GM21447 (cell line): ENCODE measurements around the gene NXPE1.

Source experiments
- ATAC-seq: cut with Tn5 transposase; IDR thresholded peaks from one replicate; pipeline ENCODE4 v1.9.1; 2021; ENCODE audit not compliant: unreplicated experiment

NXPE1 gene

DNA sequence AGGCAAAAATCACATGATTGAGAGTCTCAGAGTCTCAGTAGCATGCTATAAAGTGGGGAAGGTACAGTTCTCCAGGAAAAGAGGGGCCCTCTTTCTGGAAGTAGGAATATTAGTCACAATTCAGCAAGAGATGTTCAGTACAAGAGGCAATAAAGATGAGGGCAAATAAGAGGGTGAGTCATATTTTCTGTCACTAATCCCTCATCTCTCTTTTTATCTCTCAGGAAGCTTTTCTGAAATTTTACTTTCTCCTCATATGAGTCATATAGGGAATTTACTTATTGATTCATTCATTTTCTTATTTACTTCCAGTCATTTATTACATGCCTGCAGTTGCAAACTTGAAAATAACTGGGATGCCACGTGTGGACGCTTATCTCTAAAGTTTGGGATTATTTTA lies 3.4 kb upstream of the NXPE1 start:
- no peak for ATAC-seq

DNA sequence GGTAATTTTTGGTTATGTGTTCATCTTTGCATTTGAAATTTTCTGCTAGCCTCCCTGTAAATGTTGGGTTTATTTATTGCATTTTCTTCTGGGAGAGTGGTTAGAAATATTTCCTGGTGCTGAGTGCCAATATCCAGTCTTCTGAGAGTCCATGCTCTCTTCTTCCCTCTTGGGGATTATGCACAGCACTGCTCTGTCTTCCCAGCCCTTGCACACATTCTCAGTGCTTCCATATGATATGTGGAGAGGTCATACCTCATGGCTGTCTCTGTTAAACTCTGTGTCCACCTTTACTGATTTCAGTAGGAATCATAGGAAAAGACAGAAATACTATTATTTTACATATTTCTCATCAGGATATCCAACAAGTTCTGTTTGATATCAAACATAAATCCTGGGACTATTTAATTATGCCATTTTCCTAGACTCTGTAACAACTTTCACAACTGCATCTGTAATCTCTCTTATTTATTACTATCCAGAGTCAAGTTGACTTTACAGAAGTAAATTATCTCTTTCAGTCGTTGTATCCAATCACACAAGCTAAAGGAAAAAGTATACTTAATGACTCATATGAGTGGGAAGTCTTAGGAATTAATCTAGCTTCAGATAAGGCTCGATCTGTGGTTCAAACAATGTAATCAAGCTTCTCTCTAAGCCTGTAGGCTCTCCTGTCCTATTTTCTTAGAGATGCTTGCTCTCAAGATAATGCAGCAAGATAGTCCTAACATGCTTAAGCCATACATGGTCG lies 2.7 kb upstream of the NXPE1 start:
- no peak for ATAC-seq

DNA sequence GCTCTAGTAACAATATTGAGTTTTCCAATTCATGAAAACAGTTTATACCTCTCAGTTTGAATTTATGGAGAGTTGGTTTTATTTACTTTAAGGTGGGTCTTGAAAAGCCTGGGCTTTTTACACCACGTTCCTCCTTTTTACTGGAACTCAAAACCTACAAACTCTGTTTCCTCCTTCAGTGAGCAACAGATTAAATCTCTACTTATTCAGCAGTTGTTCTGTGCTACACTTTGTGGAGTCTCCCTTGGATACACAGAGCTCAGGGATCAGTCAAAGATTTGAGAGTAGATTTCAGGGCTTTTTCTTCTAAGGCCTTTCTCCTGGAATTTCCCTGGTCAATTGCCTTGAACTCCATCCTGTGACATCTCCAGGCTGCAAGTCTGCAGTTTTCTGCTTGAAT lies 3.5 kb downstream of the NXPE1 start:
- no peak for ATAC-seq

DNA sequence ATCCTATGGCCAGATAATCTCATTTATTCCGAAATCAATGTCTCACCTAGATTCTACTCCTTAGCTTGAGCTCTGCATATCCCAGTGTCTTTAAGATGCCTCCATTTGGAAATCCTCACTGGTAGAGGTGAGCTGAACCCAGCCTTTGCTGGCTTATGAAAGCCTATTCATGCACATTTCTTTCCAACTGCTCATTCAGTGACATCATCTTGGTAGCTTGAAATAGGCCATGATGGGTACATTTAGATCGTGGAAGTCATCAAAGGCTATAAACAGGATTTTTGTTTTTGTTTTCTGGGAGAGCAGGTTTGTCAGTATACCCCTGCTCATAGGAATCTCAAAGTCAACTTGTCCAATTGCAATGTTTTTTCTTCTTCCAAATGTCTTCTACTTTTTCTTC lies 6.0 kb downstream of the NXPE1 start:
- ATAC-seq, result no peak

DNA sequence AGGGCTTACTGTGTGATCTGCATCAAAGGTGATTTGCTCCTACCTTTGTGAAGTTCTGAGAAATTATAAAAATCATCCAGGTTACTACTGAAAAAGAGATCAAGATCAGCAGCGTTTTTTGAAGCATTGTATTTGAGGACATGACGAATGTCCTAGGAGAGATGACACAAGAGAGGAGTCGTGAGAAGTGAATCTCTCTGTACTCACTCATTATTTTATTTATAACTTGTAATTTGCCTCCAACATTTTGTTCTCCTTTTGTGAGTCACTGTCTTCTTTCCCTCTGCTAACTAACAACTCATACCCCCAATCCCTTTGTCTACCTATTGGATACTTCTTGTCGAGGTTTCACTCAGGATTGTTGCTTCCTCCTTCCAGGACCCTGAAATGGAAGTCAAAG lies 8.6 kb downstream of the NXPE1 start:
- ATAC-seq, result no peak

DNA sequence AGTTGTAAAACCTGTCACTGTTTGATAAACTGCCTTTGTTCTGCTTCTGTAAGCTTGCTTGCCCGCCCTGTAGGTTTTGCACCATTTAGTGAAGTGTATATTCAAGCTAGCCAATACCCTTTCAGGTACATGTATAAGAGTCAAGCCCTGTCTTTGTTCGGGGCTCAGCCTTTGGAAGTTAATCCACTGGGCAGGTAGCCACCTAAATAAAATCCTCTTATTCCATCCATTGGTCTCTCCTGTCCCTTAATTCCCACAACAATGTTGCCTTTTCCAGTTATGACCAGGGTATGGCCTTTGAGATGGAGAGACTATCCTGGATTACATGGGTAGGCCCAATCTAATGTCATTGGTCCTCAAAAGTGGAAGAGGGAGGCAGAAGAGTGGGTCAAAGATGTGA lies 34.0 kb downstream of the NXPE1 start:
- ATAC-seq, result no peak

DNA sequence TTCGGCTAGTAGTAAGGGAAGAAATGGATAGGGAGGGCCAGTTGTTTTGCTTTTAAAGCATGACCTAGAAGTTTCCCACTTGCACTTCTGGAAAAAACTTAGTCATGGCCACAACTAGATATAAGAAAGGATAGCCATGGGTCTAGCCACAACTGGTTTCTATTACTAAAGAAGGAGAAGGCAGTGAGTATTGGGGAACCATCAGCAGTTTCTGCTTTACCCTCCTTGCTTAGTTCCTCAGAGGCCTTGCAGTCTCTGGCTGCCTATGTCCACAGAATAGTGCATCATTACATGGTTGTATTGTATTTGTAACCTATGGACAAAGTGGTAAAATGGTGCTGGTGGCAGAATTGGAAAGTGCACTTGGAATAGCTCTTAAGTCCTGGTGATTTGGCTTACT lies 35.6 kb downstream of the NXPE1 start:
- ATAC-seq, result no peak

DNA sequence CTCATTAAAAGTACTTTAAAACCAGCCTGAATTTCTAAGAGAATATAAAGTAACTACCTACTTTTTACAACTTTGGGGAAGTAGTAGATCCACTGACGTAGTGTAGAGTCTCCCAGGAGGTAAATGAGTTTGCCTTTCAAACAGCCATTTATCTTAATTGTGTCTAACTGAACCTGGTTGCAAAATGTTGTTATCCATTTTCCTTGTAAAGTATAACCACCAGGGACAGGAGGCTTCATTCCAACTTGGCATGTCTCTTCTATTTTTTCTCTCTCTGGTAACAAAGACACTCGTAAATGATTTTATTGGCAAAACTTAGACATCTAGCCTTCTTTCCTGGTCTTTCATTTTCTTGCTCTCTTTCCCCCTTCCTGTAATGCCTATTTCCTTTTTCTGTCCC lies 36.9 kb downstream of the NXPE1 start:
- no peak for ATAC-seq

DNA sequence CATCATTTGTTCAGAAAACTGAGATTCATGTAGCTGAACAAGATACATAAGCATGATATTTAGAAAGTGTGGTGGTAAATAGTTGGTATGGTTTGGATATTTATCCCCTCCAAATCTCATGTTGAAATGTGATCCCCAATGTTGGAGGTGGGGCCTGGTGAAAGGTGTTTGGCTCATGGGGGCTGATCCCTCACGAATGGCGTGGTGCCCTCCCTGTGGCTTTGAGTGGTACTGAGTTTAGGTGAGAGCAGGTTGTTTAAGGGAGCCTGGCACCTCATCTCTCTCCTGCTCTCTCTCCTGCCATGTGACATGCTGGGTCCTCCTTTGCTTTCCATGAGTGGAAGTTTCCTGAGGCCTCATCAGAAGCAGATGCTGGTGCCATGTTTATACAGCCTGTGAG lies 48.1 kb downstream of the NXPE1 start:
- ATAC-seq, result no peak

DNA sequence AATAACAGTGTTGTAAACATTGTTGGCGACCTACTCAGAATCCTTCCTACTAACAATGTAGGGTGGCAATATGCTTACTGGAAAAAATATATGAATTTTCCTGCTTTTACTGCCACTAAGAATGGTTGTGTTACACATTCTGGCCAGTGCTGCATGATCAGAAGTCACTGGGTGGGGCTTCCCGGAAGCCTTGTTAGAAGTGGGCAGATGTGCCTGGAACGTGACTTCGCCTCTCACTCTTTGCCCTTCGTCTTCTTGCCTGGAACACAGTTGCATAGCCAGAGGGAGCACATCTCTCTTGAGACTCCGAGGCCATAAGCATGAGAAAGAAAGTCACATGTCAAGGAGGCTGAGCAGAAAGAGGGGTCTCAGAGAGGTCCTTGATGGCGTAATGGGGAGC lies 48.6 kb downstream of the NXPE1 start:
- ATAC-seq, result no peak

DNA sequence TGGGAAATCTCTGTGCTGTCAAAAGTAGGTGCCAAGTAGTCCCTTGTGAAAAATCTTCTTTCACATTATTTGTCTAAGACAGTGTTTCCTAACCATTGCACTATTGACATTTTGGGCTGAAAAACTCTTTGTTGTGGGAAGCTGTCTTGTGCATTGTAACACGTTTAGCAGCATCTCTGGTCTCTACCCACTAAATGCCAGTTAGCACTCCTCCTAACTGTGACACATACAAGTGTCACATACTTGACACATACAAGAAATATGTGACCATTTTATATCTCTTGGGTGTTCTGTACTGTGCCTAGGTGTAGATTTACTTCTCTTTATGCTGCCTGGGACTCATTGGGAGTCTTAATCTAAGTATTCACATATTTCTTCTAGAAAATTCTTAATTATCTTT lies 57.8 kb downstream of the NXPE1 start:
- ATAC-seq, result no peak

DNA sequence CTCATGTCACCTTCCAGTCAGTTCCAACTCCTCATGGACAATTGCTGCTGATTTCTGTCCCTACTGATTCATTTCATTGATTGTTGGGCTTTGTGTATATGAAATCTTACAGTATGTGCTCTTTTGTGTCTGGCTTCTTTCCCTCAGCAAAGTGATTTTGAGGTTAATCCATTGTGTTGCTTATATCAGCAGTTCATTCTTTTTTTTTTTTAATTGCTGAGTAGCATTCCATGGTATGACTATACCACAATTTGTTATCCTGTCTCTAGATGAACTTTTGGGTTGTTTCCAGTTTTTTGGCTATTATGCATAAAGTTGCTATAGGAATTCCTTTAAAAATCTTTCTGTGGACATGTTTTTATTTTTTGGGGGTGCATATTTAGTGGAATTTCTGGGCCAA lies 59.9 kb downstream of the NXPE1 start:
- ATAC-seq, result no peak

DNA sequence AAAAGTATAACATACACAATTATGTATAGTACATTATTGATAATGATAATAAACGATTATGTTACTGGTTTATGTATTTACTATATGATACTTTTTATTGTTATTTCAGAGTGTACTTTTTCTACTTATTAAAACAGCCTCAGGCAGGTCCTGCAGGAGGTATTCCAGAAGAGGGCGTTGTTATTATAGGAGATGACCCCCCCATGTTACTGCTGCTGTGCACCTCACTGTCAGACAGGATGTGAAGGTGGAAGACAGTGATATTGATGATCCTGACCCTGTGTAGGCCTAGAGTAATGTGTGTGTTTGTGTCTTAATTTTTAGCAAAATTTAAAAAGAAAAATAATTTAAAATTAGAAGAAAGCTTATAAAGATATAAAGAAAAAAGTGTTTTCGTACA lies 62.8 kb downstream of the NXPE1 start:
- no peak for ATAC-seq

DNA sequence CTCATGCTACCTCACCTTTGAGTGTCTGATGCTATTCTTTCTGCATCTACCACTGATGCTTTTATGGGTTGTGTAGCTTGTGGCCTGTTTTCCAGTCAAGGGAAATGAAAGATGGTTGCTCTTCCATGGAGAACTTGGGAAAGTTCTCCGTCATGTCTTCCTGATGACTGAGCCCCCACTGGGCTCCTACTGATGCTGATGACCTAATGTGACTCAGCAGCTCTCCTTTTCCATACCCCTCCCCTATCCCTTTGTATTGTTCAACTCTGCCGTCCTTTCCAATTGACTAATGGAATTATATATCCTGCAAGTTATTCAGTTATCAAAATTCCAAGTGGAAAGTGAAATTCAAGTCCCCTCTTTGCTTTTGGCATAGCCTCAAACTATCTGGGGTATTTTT lies 75.8 kb downstream of the NXPE1 start:
- ATAC-seq, result no peak

DNA sequence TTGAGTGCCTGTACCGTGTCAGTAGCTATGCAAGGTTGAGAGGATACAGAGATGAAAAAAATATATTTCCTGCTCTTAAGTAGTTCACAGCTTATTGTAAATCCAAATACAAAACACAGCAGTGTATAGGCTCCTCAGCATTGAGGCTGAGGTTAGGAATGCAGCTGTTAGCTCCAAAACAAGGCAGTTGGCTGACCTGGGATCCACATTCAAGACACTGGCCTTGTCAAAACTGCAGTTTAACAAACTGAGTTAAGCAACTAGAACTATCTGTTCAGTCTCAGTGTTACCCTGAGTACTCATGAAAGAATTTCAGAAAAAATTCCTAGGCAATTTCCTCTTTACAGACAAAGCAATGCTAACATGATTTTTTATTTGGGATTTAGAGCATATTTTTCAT lies 77.6 kb downstream of the NXPE1 start:
- ATAC-seq, result no peak

DNA sequence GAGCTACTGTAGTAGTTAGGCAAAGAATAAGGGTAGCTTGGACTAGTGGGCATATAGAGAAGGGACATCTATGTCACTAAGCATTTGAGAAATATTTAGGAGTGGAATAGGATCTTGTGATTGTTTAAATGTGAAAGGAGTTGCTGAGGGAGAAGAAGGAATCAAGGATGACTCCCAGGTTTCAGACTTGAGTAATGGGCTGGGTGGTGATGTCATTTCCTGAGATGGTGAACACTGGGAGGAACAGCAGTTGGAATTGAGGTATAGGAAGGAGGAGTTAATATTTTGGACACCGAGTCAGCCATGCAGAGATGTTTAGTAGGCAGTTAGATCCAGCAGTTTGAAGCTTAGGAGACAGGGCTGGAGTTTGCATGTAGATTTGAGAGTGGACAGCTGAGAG lies 80.3 kb downstream of the NXPE1 start:
- ATAC-seq, result no peak

DNA sequence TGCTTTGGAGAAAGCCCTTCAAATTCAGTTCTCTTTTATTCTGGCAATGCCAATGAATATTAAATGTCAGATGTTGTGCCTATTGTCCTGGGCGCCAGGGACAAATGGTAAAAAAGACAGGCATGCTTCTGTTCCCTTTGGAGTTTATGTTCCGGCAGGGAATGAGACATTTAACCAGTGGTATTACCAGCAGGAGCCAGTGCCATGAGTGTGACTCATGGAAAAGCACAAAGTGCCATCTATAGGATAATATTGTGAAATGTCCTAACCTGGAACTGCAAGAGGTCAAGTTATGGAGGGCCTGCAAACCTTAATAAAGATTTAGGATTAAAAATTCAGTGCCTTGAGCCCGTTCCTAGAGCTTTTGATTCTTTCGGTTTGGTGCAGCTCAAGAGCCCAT lies 80.9 kb downstream of the NXPE1 start:
- ATAC-seq, result no peak

DNA sequence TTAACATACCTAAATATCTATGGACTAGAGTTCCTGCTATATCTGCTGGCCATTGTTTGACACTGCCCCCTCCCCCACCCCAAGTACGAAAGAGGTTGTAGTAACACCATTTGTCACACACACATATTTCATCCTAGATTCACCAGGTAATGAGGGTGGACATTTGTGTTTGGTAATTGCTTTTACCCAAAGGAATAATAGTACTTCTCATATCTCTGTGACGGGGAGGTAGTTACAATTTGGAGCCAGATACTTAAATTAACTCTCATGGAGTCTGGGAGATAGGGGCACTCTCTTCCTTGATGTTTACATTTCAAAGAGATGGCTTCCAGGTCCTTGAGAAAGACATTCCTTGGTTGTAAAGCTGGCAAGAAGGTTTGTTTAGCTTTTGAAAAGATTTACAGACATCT lies 81.7 kb downstream of the NXPE1 start:
- no peak for ATAC-seq

DNA sequence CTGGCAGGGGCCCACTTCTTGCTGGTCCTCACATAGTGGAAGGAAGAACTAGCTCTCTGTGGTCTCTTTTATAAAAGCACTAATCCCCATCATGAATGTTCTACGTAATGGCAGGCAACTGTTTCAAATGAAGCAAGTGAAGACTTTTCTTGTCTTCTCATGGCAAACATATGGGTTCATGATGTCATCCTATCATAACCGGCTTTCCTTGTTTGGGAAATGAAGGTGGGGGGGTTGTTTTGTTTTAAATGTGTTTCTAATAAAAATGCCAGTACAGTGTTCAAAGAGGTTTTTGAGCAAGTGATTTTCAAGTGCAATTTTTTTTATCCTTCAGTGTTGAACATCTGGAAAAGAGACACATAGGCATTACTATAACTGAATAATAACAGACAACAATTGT lies 87.0 kb downstream of the NXPE1 start:
- ATAC-seq, result no peak
